Amniotic epithelial cell (primary cell): Measurements from ENCODE around the gene ZSCAN10.
"Not testable (repeated sequence)": the region's sequence is repeated elsewhere in the genome, so short reads cannot be mapped to it uniquely, and the experiment has no call there.

Source experiments
- DNase-seq: peaks from one replicate; pipeline ENCODE4 v3.0.0-alpha.2; 2010; ENCODE audit warnings: low read depth

Gene ZSCAN10

GRCh38 chr16:3085868-3086595 is 13.1 kb downstream of the ZSCAN10 start:
- DNase-seq, result no peak

- no peak for DNase-seq
Measured at GRCh38 chr16:3084969-3085670, 14.0 kb downstream of the ZSCAN10 start.

- DNase-seq, result no peak
Measured at GRCh38 chr16:3084491-3084890, 14.6 kb downstream of the ZSCAN10 start.

GRCh38 chr16:3083408-3083807 is 15.7 kb downstream of the ZSCAN10 start:
- DNase-seq, result not testable (repeated sequence)

- DNase-seq, result not testable (repeated sequence)
Measured at GRCh38 chr16:3081957-3082356, 17.1 kb downstream of the ZSCAN10 start.

- DNase-seq, result no peak
Measured at GRCh38 chr16:3080024-3080423, 19.1 kb downstream of the ZSCAN10 start.

- DNase-seq, result no peak
Measured at GRCh38 chr16:3076577-3076976, 22.5 kb downstream of the ZSCAN10 start.

GRCh38 chr16:3075946-3076345 is 23.1 kb downstream of the ZSCAN10 start:
- DNase-seq, result not testable (repeated sequence)

GRCh38 chr16:3075523-3075915 is 23.6 kb downstream of the ZSCAN10 start:
- DNase-seq, result no peak

GRCh38 chr16:3074860-3075522 is 24.1 kb downstream of the ZSCAN10 start:
- DNase-seq, result no peak

GRCh38 chr16:3073448-3073847 is 25.6 kb downstream of the ZSCAN10 start:
- DNase-seq, result no peak

- DNase-seq, result not testable (repeated sequence)
Measured at GRCh38 chr16:3072576-3073263, 26.4 kb downstream of the ZSCAN10 start.

GRCh38 chr16:3072148-3072547 is 26.9 kb downstream of the ZSCAN10 start:
- DNase-seq, result not testable (repeated sequence)

- DNase-seq, result no peak
Measured at GRCh38 chr16:3071655-3072054, 27.4 kb downstream of the ZSCAN10 start.

- no peak for DNase-seq
Measured at GRCh38 chr16:3070608-3071111, 28.4 kb downstream of the ZSCAN10 start.

GRCh38 chr16:3069146-3069545 is 29.9 kb downstream of the ZSCAN10 start:
- DNase-seq, result not testable (repeated sequence)

- no peak for DNase-seq
Measured at GRCh38 chr16:3068487-3068886, 30.6 kb downstream of the ZSCAN10 start.

GRCh38 chr16:3066440-3066748 is 32.7 kb downstream of the ZSCAN10 start:
- DNase-seq, result no peak

GRCh38 chr16:3065742-3066439 is 33.2 kb downstream of the ZSCAN10 start:
- no peak for DNase-seq

GRCh38 chr16:3065069-3065741 is 33.9 kb downstream of the ZSCAN10 start, which contains the start of gene IL32:
TSS of gene IL32 (plus strand) at chr16:3065640. CDS start at chr16:3065812, 172 bp downstream.
- DNase-seq, result peak; percentile 59
